NCI-H345 treated with DMSO at 0.1 percent for 48 hours (cell line): ENCODE measurements around the gene ADM2.

Source experiments
- DNase-seq: peaks from one replicate; lab custom pipeline; 2025; ENCODE audit not compliant: unreplicated experiment; lab: John Stamatoyannopoulos, UW

The ADM2 gene

DNA sequence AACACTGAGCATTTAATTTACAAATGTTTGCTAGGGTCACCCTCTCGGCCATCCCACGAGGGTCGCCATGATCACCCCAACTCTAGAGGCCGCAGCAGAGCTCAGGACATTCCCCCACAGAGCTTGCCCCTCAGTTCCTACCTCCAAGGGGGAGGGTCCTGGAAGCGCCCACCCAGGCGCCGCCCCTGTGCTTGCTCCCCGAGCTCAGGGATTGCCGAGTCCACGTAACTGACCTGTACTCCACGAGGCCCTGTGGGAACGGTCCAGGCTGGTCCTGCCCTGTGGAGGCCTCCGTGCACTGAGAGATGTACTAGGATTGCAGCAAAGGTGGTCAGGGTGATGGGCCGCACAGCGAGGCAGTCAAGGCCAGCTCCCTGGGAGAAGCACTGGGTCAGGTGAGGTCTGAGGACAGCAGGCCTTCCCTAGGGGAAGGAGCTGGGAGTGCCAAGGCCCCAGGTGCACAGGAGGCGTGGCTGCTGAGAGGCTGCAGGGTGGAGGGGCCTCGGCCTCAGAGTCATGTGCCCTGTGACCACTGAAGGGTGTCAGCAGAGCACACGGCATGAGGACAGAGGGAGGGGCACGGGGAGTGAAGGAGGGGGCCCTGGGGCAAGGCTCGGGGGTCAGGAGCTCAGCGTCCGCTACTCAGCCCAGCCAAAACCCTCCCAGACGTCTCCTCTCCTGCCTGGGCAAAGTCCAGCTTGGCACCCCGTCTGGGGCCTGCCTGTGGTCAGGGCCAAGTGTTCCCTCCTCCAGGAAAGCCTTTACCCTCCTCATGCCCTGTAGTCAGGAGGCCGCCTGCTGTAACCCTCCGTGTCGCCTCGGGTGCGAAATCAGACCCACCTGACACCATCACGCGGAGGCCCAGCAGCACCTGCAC is 2.9 kb downstream of the ADM2 start:
- no peak for DNase-seq

- no peak for DNase-seq
Observed at GRCh38 chr22:50485221-50486131, 4.1 kb downstream of the ADM2 start.

DNA sequence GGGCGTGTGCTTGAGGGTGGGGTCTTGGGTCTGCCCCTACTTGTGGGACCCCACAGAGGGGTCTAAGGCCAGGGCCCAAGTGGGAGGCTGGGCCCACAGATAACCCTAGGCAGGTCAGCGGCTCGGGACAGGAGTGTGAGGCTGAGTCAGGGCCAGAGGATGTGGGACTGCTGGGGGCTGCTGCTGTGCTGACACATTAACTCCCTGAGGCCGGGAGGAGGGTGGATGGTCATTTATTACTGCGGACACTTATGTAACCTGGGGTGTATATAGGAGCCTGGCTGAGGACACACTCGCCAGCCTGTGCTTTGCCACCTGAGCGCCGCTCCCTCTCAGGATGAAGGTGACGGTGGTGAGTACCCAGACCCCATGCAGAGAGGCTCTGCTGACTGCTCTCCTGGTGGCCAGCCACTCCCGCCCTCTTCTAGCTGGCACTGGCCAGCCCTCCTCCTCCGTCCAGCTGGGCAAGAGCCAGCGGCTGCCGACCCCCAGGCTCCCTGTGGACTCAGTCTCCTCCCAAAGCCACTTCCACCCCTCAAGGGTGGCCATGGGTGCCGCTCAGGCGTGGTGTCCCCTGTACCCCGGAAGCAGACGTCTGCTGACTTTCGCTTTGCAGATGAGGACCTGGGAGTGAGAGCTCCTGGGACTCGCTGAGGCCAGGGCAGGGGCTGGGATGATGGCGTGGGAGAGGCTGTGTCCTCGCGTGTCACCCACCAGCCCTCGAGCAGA is 5.4 kb downstream of the ADM2 start, which contains the start of gene MIOX:
Gene MIOX, plus strand, starts transcription at position 299 of the 729 bp plus-strand sequence. Its CDS starts 39 bp downstream, at position 338.
- no peak for DNase-seq

GRCh38 chr22:50487290-50488005 is 6.1 kb downstream of the ADM2 start:
- DNase-seq: no peak

DNA sequence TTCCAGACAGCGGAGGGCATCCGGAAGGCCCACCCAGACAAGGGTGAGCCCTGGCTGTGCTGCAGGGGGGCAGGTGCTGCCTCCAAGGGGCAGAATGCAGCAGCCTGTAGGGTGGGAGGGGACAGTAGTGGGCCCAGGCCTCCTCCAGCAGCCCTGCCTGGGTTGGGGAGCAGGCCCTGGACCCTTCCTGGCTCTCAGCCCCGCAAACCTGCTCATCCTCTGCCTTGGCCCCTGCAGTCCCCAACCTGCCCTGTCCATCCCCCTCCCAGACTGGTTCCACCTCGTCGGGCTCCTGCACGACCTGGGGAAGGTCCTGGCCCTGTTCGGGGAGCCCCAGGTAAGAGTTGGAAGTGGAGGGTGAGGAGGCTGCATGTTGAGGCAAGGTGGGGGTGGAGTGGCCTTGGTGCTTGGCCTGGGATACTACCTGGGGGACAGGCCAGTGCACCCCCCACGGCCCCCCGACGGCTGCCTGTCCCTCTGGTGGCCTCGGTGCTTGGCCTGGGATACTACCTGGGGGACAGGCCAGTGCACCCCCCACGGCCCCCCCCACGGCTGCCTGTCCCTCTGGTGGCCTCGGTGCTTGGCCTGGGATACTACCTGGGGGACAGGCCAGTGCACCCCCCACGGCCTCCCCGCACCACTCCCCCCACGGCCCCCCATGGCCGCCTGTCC is 6.8 kb downstream of the ADM2 start:
- no peak for DNase-seq

DNA sequence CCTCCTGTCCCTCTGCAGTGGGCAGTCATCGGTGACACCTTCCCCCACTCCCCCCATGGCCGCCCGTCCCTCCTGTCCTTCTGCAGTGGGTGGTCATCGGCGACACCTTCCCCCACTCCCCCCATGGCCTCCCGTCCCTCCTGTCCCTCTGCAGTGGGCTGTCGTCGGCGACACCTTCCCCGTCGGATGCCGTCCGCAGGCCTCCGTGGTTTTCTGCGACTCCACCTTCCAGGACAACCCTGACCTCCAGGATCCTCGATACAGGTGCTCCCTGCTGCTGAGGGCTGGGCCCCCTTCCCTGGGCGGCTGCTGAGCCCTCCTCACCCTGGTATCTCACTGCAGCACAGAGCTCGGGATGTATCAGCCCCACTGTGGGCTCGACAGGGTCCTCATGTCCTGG is 7.5 kb downstream of the ADM2 start:
- DNase-seq: no peak

GRCh38 chr22:50489363-50490243 is 8.3 kb downstream of the ADM2 start:
- DNase-seq: no peak

DNA sequence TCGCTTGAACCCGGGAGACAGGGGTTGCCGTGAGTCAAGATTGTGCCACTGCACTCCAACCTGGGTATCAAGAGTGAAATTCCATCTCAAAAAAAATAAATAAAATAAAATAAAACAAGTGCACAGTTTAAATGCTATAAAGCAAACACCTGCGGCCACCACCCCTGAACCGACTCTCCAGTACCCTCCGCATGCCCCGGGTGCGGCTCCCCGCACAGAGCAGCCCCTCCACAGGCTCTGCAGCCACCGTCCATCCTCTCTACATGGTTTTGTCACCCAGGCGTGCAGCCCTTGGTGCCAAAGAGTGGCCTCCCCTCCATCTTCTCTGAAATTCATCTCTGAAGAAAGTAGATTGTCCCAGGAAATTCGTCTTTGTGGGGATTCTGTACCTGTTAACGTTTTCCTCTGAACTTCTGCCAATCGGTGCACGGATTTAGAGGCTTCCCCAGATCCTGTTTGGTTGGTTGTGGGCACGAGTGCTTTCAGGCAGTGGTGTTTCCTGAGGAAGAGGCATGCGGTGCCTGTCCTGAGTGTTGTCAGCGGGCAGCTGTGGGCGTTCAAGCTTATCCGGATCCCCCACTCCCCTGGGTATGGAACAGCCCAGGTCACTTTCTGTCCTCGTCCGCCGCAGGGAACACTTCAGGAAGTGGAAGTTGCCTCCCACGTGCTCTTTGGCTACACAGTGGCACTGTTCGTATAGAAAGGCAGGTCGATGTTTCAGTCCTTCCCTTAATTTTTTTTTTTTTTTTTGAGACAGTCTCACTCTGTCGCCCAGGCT is 9.4 kb downstream of the ADM2 start:
- no peak for DNase-seq

GRCh38 chr22:50497093-50497492 is 15.8 kb downstream of the ADM2 start:
- no peak for DNase-seq

GRCh38 chr22:50498322-50498890 is 17.1 kb downstream of the ADM2 start:
- DNase-seq: peak; percentile 45

DNA sequence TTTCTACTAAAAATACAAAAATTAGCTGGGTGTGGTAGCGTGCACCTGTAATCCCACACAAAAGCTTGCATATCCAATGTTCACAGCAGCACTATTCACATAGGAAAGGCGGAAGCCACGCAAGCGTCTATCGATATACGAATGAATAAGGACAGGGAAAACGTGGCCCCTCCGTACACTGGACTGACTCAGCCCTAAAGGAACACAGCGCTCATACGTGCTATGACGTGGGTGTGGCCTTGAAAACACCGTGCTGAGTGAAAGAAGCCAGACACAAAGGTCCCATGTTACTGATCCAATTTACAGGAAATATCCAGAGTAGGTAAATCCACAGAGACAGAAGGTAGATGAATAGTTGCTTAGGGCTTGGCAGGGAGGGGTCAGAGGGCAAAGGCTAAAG is 19.1 kb downstream of the ADM2 start:
- no peak for DNase-seq

- DNase-seq: no peak
Observed at GRCh38 chr22:50502096-50502495, 20.8 kb downstream of the ADM2 start.

DNA sequence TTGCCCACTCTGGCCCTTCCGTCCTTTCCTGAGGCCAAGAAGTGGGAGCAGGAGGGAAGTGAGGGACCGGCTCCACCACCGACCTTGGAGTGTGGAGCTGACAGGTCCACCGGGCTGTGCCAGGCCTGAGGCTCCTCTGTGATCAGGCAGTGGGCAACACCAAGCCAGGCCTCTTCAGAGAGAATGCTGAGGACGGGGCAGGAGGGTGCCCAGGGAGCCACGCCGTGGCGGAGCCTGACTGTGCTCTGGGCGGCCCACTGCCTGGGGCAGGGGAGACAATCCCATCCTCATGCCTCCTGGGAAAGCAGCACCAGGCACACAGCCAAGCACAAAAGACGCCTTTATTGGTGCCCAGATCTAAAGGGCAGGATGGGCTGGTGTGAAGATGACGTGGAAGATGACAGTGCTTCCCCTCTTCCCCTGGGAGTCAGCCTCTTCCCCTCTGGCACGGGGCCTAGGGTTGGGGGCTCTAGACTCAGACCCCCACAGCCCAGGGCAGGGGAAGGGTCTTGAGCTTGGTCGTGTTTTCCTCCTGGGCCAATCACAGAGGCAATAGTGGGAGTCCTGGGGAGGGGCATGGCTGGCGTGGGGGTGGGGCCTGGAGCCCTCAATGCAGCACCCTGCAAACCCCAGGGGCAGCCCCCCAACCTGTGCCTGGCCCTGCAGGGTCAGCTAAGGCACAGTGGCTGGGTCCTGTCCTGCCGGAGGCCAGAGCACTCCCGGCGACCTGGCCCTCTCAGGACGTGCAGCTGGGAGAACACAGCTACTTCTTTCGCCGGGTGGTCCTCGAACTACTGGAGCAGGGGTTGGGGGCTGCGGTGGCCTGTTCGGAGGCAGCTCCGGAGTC is 21.5 kb downstream of the ADM2 start:
- no peak for DNase-seq

DNA sequence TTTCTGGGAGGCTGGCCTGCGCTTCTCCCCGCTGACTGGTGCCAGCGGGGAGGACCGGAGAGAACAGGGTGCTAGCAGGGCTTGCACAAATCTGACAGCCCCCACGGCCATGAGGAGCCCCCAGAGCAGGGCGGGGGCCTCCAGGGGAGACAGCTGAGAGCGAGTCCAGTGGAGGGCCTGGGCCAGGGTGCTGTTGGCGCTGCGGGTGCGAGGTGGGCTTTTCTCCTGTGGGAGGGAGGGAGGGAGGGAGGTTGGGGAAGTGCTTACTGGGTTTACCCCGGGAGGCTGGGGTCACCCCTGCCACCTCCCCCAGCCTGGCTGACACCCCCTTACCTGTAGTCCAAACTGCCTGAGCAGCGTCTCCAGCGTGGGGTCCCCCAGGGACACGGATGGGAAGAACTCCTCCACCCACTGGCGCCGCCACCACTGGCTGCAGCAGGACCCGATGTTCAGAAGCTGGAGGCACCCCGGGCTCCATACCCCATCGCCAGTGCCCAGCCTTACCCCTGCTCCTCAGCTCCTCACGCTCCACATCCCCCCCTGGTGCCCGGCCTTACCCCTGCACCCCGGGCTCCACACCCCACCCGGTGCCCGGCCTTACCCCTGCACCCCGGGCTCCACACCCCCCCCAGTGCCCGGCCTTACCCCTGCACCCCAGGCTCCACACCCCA is 22.3 kb downstream of the ADM2 start:
- no peak for DNase-seq

DNA sequence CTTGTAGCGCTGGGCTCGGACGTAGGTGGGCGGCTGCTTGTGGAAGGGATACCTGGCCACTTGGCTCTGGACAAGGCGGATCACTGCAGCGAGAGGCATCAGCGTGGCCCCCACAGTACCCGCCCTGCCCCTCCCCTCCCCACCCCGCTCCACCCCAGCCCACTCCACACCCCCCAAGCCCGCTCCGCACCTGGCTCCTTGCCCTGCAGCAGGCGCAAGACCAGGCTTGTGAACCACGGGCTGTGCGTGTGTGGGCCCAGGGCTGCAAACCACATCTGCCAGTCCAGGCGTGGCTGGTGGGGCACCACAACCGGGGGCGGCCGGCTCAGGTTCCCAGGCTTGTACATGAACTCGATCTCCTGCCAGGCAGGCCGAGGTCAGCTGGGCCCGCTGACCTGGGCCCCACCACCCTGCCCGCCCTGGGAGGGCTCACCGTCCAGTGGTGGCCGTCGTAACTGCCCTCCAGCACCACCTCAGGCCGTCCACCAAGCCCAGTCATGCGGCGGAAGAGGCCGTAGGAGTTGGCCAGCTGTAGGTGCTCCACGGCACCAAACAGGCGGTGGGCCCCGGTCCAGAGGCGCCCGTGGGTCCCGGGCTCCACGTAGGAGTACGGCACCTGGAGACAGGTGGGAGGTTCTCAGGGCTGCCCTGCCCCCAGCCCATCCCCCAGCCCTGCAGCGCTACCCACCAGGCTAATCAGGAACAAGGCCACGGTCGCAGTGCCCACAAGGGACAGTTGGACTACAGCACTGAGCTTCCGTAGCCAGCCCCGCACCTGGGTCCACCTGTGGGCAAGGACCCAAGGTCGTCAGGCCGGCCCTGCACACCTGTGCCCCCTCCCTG is 23.2 kb downstream of the ADM2 start:
- no peak for DNase-seq
